ENCODE data around the gene EVA1B.
A peak's percentile ranks its signal among the peaks of the same experiment; 100 is the strongest.

Gene EVA1B, protein sequence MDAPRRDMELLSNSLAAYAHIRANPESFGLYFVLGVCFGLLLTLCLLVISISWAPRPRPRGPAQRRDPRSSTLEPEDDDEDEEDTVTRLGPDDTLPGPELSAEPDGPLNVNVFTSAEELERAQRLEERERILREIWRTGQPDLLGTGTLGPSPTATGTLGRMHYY

DNA sequence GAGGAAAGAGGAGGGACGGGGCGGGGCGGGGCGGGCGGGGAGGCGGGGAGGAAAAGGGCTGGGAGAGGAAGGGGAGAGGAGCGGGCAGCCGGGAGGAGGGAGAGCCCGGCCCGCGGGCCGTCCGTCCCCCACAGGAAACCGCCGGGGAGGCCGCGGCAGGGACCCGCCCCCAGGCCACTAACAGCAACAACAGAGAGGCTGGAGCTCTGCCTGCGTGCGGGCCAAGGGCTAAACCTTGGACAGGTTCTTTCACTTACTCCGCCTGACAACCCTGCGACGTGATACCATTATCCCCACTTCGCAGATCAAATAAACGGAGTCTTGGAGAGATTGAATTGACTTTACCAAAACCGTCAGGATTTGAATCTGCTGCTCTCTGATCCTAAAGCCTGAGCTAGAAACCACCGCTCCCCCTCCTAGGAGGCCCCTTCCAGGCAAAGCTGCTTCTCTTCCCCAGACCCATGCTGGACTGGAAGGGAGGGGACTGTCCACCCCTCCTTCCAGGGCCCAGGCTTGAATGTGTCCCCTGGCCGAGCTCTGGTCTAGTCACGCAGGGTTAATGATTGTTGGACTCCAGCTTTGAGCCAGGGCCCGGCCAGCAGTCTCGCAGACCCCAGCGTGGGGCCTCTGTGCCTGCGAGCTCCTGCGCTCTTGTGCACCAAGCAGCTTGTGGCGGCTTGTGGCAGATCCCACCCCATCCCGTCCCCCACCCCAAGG is at the start of gene EVA1B:
TSS of gene EVA1B (minus strand) at position 10 of the 717 bp plus-strand sequence. CDS start 608 bp downstream, outside the sequence.
- Histone ChIP-seq H3K79me2 (ENCODE audit: insufficient read depth, low read length) (no peaks in the 10 kb centered on the region), H3K36me3 (ENCODE audit: insufficient read depth, low read length) (no peaks in the 10 kb centered on the region), H3K9me3 (ENCODE audit: insufficient read depth, low read length, severe bottlenecking) (no peaks in the 10 kb centered on the region), H3K27ac (ENCODE audit: low read length) (peak within 1 kb of the TSS; percentile 36; the same call in 1 of the 2 replicates), H3K4me1 (ENCODE audit: insufficient read depth, low read length) (peaks cover 16% of the 10 kb centered on the region), H3K27me3 (ENCODE audit: insufficient read depth, low read length, poor library complexity) (no peaks in the 10 kb centered on the region), H3K9ac (ENCODE audit: low read depth, low read length) (peak within 1 kb of the TSS; percentile 60), H2AFZ (ENCODE audit: low read depth, low read length) (peak within 1 kb of the TSS; percentile 71), H4K20me1 (ENCODE audit: insufficient read depth, low read length) (0 out of 2 replicates have a peak, but pooled peaks cover 2% of the 10 kb centered on the region), H3K4me3 (ENCODE audit: low read depth in 1 of 2, low read length in 2 of 2) (peak within 1 kb of the TSS; percentile 24 to 53; a peak in 3 of 4 replicates), H3K4me2 (ENCODE audit: insufficient read depth, low read length) (peak within 1 kb of the TSS; percentile 68)
- peak; percentile 70 for DNase-seq
- peak; percentile 71 for ATAC-seq (ENCODE audit: insufficient read depth, low read depth)
- TF ChIP-seq, protein P1, sequence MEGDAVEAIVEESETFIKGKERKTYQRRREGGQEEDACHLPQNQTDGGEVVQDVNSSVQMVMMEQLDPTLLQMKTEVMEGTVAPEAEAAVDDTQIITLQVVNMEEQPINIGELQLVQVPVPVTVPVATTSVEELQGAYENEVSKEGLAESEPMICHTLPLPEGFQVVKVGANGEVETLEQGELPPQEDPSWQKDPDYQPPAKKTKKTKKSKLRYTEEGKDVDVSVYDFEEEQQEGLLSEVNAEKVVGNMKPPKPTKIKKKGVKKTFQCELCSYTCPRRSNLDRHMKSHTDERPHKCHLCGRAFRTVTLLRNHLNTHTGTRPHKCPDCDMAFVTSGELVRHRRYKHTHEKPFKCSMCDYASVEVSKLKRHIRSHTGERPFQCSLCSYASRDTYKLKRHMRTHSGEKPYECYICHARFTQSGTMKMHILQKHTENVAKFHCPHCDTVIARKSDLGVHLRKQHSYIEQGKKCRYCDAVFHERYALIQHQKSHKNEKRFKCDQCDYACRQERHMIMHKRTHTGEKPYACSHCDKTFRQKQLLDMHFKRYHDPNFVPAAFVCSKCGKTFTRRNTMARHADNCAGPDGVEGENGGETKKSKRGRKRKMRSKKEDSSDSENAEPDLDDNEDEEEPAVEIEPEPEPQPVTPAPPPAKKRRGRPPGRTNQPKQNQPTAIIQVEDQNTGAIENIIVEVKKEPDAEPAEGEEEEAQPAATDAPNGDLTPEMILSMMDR (IDR thresholded peaks at IDR 0.05; ENCODE audit: borderline replicate concordance, extremely low read depth, low read length, poor library complexity, severe bottlenecking): no peak
- TF ChIP-seq EZH2 (IDR thresholded peaks at IDR 0.05; ENCODE audit: borderline replicate concordance, low read depth, low read length, severe bottlenecking): no peak

DNA sequence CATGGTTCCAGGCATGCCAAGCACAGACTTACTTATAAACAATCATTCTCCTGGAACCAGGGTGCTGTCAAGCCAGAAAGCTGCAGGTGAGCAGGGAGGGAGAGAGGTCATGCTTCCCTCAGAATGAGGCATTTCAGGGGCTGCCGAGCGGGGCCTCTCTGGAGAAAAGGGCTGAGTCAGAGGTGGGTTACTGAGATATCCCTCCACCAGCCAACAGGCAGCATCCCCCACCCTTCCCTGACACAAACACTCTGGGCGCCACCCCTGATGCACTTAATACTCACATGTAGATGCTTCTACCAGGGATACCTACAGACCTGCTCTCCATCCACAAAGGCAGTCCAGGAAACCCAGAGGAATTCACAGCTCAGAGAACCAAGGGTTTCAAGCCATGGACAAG is 49.2 kb upstream of the EVA1B start:
- no peak for DNase-seq
- Histone ChIP-seq H3K9me3 (ENCODE audit: insufficient read depth, low read length, severe bottlenecking) (no peaks in the 10 kb centered on the region), H3K79me2 (ENCODE audit: insufficient read depth, low read length) (peaks cover 38% of the 10 kb centered on the region), H2AFZ (ENCODE audit: low read depth, low read length) (no peak overlapping the region), H3K9ac (ENCODE audit: low read depth, low read length) (no peak overlapping the region), H3K27me3 (ENCODE audit: insufficient read depth, low read length, poor library complexity) (no peaks in the 10 kb centered on the region), H3K36me3 (ENCODE audit: insufficient read depth, low read length) (peaks cover 17% of the 10 kb centered on the region), H3K4me2 (ENCODE audit: insufficient read depth, low read length) (no peak overlapping the region), H3K27ac (ENCODE audit: low read length) (no peak overlapping the region), H4K20me1 (ENCODE audit: insufficient read depth, low read length) (peaks cover 27% of the 10 kb centered on the region), H3K4me3 (ENCODE audit: low read depth in 1 of 2, low read length in 2 of 2) (no peak overlapping the region), H3K4me1 (ENCODE audit: insufficient read depth, low read length) (peaks cover 16% of the 10 kb centered on the region)
- TF ChIP-seq EZH2 (IDR thresholded peaks at IDR 0.05; ENCODE audit: borderline replicate concordance, low read depth, low read length, severe bottlenecking): no peak
- TF ChIP-seq, protein P1 (IDR thresholded peaks at IDR 0.05; ENCODE audit: borderline replicate concordance, extremely low read depth, low read length, poor library complexity, severe bottlenecking): no peak
- no peak for ATAC-seq (ENCODE audit: insufficient read depth, low read depth)

DNA sequence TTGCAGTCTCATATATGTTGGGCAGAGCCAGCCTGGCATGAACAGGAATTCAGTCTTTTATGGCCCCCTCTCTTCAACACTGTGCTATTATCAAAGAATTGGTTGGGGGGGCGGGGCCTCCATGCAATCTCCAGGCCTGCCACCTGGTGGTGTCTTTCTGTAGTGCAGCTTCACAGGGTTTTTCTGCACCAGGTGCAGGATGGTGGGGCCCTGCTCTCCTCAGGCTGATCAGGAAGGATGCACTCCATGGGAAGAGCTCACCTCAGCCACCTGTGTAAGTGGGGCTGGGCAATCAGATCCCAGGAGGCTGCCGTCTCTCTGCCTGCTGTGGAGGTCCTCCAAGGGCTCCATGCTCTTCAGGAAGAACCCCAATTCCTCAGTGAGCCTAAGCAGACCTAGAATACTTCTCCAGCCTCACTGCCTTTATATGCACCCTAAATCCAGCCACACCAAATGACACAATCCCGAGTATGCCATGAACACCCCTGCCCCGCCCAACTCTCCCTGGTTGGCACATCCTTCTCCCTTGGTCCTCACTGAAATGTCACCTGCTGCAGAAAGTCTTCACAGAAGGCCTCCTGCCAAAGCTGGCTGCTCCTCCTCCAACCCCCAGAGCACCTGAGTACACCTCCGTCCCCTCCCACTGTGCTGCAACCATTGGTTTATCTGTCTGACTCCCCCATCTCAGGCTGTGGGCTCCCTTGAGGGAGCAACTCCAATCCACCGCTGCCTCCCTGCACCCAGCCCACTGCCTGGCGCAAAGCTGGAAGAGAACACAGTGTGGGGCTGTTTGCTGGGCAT is 45.8 kb upstream of the EVA1B start:
- DNase-seq (peak; percentile 86), ATAC-seq (ENCODE audit: insufficient read depth, low read depth) (peak; percentile 72)
- H3K36me3 ChIP-seq (ENCODE audit: insufficient read depth, low read length): peaks cover 16% of the 10 kb centered on the region
- H3K27ac ChIP-seq (ENCODE audit: low read length): no peak overlapping the region
- H3K9ac ChIP-seq (ENCODE audit: low read depth, low read length): no peak overlapping the region
- H3K79me2 ChIP-seq (ENCODE audit: insufficient read depth, low read length): peaks cover 33% of the 10 kb centered on the region
- H3K4me2 ChIP-seq (ENCODE audit: insufficient read depth, low read length): no peak overlapping the region
- H3K4me3 ChIP-seq (ENCODE audit: low read depth in 1 of 2, low read length in 2 of 2): no peak overlapping the region
- no peaks in the 10 kb centered on the region for H3K27me3 ChIP-seq (ENCODE audit: insufficient read depth, low read length, poor library complexity)
- H4K20me1 ChIP-seq (ENCODE audit: insufficient read depth, low read length): peaks cover 20% of the 10 kb centered on the region
- TF ChIP-seq, protein P1 (IDR thresholded peaks at IDR 0.05; ENCODE audit: borderline replicate concordance, extremely low read depth, low read length, poor library complexity, severe bottlenecking): peak; percentile 93
- TF ChIP-seq EZH2 (IDR thresholded peaks at IDR 0.05; ENCODE audit: borderline replicate concordance, low read depth, low read length, severe bottlenecking): no peak
- no peaks in the 10 kb centered on the region for H3K9me3 ChIP-seq (ENCODE audit: insufficient read depth, low read length, severe bottlenecking)
- no peak overlapping the region; the same call in 1 of the 2 replicates for H2AFZ ChIP-seq (ENCODE audit: low read depth, low read length)
- peaks cover 29% of the 10 kb centered on the region for H3K4me1 ChIP-seq (ENCODE audit: insufficient read depth, low read length)

Measured in DND-41 (cell line).